K562 (cell line): ENCODE measurements around the gene HNRNPA2B1. TPM values are rescaled to one million over a fixed set of nuclear protein-coding genes. Genes with fewer than 3 reads are reported as not detected.
A peak's percentile ranks its signal among the peaks of the same experiment; 100 is the strongest.

Experiments used
- ATAC-seq: fragments of 200-7000 bp; cut with Tn5 transposase; 3 replicates; pipeline ENCODE4 v1.9.1; 2020; ENCODE audit warnings: moderate library complexity
- BruUV-seq: library from RNA; stranded (reverse); fragments of 400-500 nt; replicated peaks from 2 replicates; lab custom pipeline; 2021; lab: Mats Ljungman, UMichigan
- CTCF ChIA-PET: fragments of 300-600 bp; formaldehyde crosslinking; extraction: SDS; loops from one replicate; lab custom pipeline; 2021; ENCODE audit warnings: low intra/inter-chr PET ratio; lab: Yijun Ruan, JAX
- POLR2A ChIA-PET: fragments of 300-600, 350-650 bp; sonication (Branson Sonifier 250); formaldehyde crosslinking; extraction: SDS; loops from one replicate; lab custom pipeline; 2021; ENCODE audit warnings: antibody characterized with exemption, inconsistent platforms; lab: Yijun Ruan, JAX
- DNase-seq, 4 experiments: peaks; one replicate each; pipeline versions ENCODE4 v3.0.0 to v3.0.0-alpha.2; 2011 to 2018; ENCODE audit warnings: low spot score in 3 of 4, mixed read lengths in 3 of 4; ENCODE audit errors: extremely low read depth in 1 of 4
- FAIRE-seq: peaks from 2 replicates; lab custom pipeline; 2011; peaks lifted over from hg19 to GRCh38; lab: Jason Lieb, UNC
- H2AFZ ChIP-seq: 2 replicates; pipeline ENCODE4 v1.6.0; 2011; ENCODE audit warnings: low read depth, low read length, control low read depth, inconsistent platforms
- H3K27ac ChIP-seq: fragments of 200-600 bp; 3 replicates; pipeline ENCODE4 v1.8.0; 2011; ENCODE audit warnings: low read depth, mild to moderate bottlenecking, control low read depth, inconsistent platforms, low read length, moderate library complexity, mixed read lengths; ENCODE audit errors: extremely low read depth
- H3K27me3 ChIP-seq, 2 experiments: fragments of 300-600 bp in 1 of 2; 2 replicates in 1 of 2; 3 replicates in 1 of 2; pipeline versions ENCODE4 v1.6.0 to v1.8.0; 2011; ENCODE audit warnings: inconsistent platforms in 2 of 2, low read length in 2 of 2, mild to moderate bottlenecking in 1 of 2, mixed read lengths in 1 of 2, moderate library complexity in 1 of 2; ENCODE audit not compliant: control insufficient read depth in 2 of 2, insufficient read depth in 2 of 2
- H3K36me3 ChIP-seq: fragments of 300-600 bp; 3 replicates; pipeline ENCODE4 v1.8.0; 2011; ENCODE audit warnings: mild to moderate bottlenecking, low read length, inconsistent platforms; ENCODE audit not compliant: control insufficient read depth, insufficient read depth
- H3K4me1 ChIP-seq, 2 experiments: fragments of 200-600 bp in 1 of 2; replicated peaks in 1 of 2; 2 replicates in 1 of 2; 3 replicates in 1 of 2; pipeline versions ENCODE4 v1.5.1 to v1.8.0; 2011; ENCODE audit warnings: inconsistent platforms in 2 of 2, low read length in 2 of 2, mild to moderate bottlenecking in 1 of 2, mixed read lengths in 1 of 2, moderate library complexity in 1 of 2; ENCODE audit not compliant: control insufficient read depth in 2 of 2, insufficient read depth in 2 of 2
- H3K4me2 ChIP-seq: 2 replicates; pipeline ENCODE4 v1.6.1; 2011; ENCODE audit warnings: low read length, control low read depth, inconsistent platforms, mixed read lengths; ENCODE audit not compliant: insufficient read depth
- H3K4me3 ChIP-seq: fragments of 200-600 bp; sonication (generic), shearing (Covaris generic); 2 replicates; pipeline ENCODE4 v1.5.1; 2016; ENCODE audit warnings: control low read depth, inconsistent platforms
- H3K79me2 ChIP-seq: fragments of 200-600 bp; 3 replicates; pipeline ENCODE4 v1.8.0; 2011; ENCODE audit warnings: low read length, inconsistent platforms; ENCODE audit not compliant: control insufficient read depth, insufficient read depth
- H3K9ac ChIP-seq, 2 experiments: 2 replicates each; pipeline versions ENCODE4 v1.6.0 to v1.6.1; 2011; ENCODE audit warnings: low read depth in 2 of 2, low read length in 2 of 2, control low read depth in 1 of 2, inconsistent platforms in 1 of 2, mild to moderate bottlenecking in 1 of 2, mixed read lengths in 1 of 2; ENCODE audit not compliant: insufficient read depth in 1 of 2
- H3K9me1 ChIP-seq: one replicate; pipeline ENCODE4 v1.6.0; 2011; ENCODE audit warnings: inconsistent platforms, mild to moderate bottlenecking, low read length, moderate library complexity; ENCODE audit not compliant: control insufficient read depth, insufficient read depth
- H3K9me3 ChIP-seq: replicated peaks from 2 replicates; pipeline ENCODE4 v1.5.1; 2011; ENCODE audit warnings: low read depth, low read length, inconsistent platforms; ENCODE audit not compliant: control insufficient read depth, insufficient read depth
- H4K20me1 ChIP-seq: replicated peaks from 2 replicates; pipeline ENCODE4 v1.6.1; 2011; ENCODE audit warnings: low read length, inconsistent platforms, mixed read lengths; ENCODE audit not compliant: control insufficient read depth, insufficient read depth
- ATF7 ChIP-seq: fragments of 450-650 bp; IDR thresholded peaks from 2 replicates; pipeline ENCODE4 v1.7.1; 2014; ENCODE audit warnings: mild to moderate bottlenecking, moderate library complexity
- CREB1 ChIP-seq, 2 experiments: sonication (generic) in 1 of 2; formaldehyde crosslinking in 1 of 2; IDR thresholded peaks; 2 replicates each; pipeline versions ENCODE4 v1.6.1 to v1.8.0; 2012 to 2022; ENCODE audit warnings: inconsistent platforms in 1 of 2, mild to moderate bottlenecking in 1 of 2, missing genetic modification reagents in 1 of 2, moderate library complexity in 1 of 2
- FOXM1 ChIP-seq, 2 experiments: fragments of 450-650 bp in 1 of 2; sonication (generic) in 1 of 2; formaldehyde crosslinking in 1 of 2; IDR thresholded peaks; 2 replicates each; pipeline versions ENCODE4 v1.6.1 to v1.9.0; 2017 to 2022; ENCODE audit warnings: low read depth in 2 of 2, mild to moderate bottlenecking in 2 of 2, missing genetic modification reagents in 1 of 2, moderate library complexity in 1 of 2
- LEF1 ChIP-seq: fragments of 450-650 bp; IDR thresholded peaks from 2 replicates; pipeline ENCODE4 v1.6.1; 2016; ENCODE audit warnings: mild to moderate bottlenecking
- MEF2D ChIP-seq: conservative IDR thresholded peaks from 2 replicates; pipeline ENCODE4 v1.6.1; 2016; ENCODE audit warnings: low read depth, missing genetic modification characterization, missing compliant biosample characterization
- SUPT5H ChIP-seq: fragments of 450-650 bp; IDR thresholded peaks from 2 replicates; pipeline ENCODE4 v1.6.1; 2016
- ZBTB7A ChIP-seq: IDR thresholded peaks from 2 replicates; pipeline ENCODE4 v1.6.1; 2011; ENCODE audit warnings: low read depth, mild to moderate bottlenecking, low read length, moderate library complexity, borderline replicate concordance; ENCODE audit not compliant: control insufficient read depth
- ZKSCAN8 ChIP-seq: fragments of 200-800 bp; sonication (Bioruptor generic); IDR thresholded peaks from 2 replicates; pipeline ENCODE4 v1.6.1; 2016; ENCODE audit warnings: missing genetic modification characterization, missing compliant biosample characterization
- ZNF121 ChIP-seq: sonication (generic); formaldehyde crosslinking; conservative IDR thresholded peaks from 2 replicates; pipeline ENCODE4 v1.8.0; 2022; ENCODE audit warnings: missing genetic modification reagents
- WGBS: fragments of 100-300 bp; shearing (Covaris generic); methylation state at CpG from one replicate; pipeline ENCODE4 v1.1.6; 2016; ENCODE audit warnings: low coverage, mixed read lengths; ENCODE audit not compliant: insufficient coverage; ENCODE audit errors: missing lambda C conversion rate; 5-methylcytosine and 5-hydroxymethylcytosine counted together
- in situ Hi-C: fragments of 300-500 bp; cut with MboI; formaldehyde crosslinking; loops from 4 replicates; pipeline ENCODE4 v1.15.0; 2018; ENCODE audit warnings: inconsistent platforms, mixed read lengths
- intact Hi-C: fragments of 100-400 bp; cut with micrococcal nuclease; formaldehyde crosslinking; loops from 2 replicates; pipeline ENCODE4 v1.14.2; 2022
- polyA plus RNA-seq, 8 experiments: library from polyadenylated mRNA; depleted of rRNA in 4 of 8; stranded (reverse) in 5 of 8; unstranded in 3 of 8; fragments of >200 nt; fragmentation: Nextera tagmentation in 2 of 8; fragmentation: Illumina TruSeq in 1 of 8; extraction: Ambion mirVana in 2 of 8; extraction: Trizol in 1 of 8; gene quantifications; 2 replicates each; pipeline versions ENCODE4 v1.2.1 to v1.2.3, GENCODE V29; 2011 to 2014; ENCODE audit warnings: inconsistent platforms in 1 of 8, missing spikeins in 1 of 8
- total RNA-seq, 7 experiments: library from RNA; depleted of rRNA in 6 of 7; stranded (reverse); fragments of >200 nt in 6 of 7; fragmentation: Illumina TruSeq in 2 of 7; extraction: Trizol in 2 of 7; gene quantifications; 2 replicates each; pipeline versions ENCODE4 v1.2.1 to v1.2.3, GENCODE V29; 2011 to 2021; ENCODE audit warnings: low replicate concordance in 1 of 7
- TF ChIP-seq, protein P1 (sequence below): sonication (generic); formaldehyde crosslinking; IDR thresholded peaks from 2 replicates; pipeline ENCODE4 v1.9.0; 2022; ENCODE audit warnings: mild to moderate bottlenecking, missing genetic modification reagents
- TF ChIP-seq, protein P2 (sequence below), 3 experiments: fragments of 200-800 bp in 1 of 3; fragments of 250-450 bp in 1 of 3; fragments of 450-650 bp in 1 of 3; sonication (Bioruptor Pico) in 1 of 3; sonication (Bioruptor generic) in 1 of 3; formaldehyde crosslinking in 1 of 3; IDR thresholded peaks; 2 replicates each; pipeline versions ENCODE4 v1.6.1 to v1.8.0; 2016 to 2022; ENCODE audit warnings: mild to moderate bottlenecking in 2 of 3, missing genetic modification characterization in 2 of 3, missing compliant biosample characterization in 1 of 3, moderate library complexity in 1 of 3

The HNRNPA2B1 gene
- total and polyA plus RNA-seq, 9 of the 15 experiments (the other 6 are each of a cell fraction or from before 2014, with no cell fraction given) = 630 to 1,989 (median 865) TPM

DNA sequence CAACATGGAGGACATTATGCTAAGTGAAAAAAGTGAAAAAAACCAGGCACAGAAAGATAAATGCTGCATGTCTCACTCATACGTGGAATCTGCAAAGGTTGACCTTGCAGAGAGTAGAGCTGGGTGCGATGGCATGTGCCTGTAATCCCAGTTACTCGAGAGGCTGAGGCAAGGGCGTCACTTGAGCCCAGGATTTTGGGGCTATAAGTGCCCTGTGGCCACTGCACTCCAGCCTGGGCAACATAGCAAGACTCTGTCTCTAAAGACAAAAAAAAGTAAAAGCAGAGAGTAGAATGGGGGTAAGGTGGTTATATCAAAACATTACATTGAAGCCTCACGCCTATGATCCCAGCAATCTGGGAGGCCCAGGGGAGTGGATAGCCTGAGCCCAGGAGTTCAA is 23.8 kb upstream of the HNRNPA2B1 start:
- TF ChIP-seq ZNF121 (CRISPR knock-in tag) (peak; percentile 68), MEF2D (tag) (no peak), CREB1 (IDR thresholded peaks at IDR 0.05) (no peak), CREB1 (CRISPR knock-in tag; IDR thresholded peaks at IDR 0.05) (no peak), ZBTB7A (no peak), ATF7 (no peak), LEF1 (no peak)
- TF ChIP-seq, all 486 proteins: peak for 1
- CTCF ChIA-PET = no interaction called here
- no peaks in the 10 kb centered on the region for H3K27me3 ChIP-seq
- H3K4me3 ChIP-seq = no peak overlapping the region
- no peaks in the 10 kb centered on the region for H4K20me1 ChIP-seq
- no TSS peak for BruUV-seq
- H2AFZ ChIP-seq = peak overlapping the region; percentile 19; the same call in 1 of the 2 replicates
- no peaks in the 10 kb centered on the region; a peak in 2 of 5 replicates for H3K4me1 ChIP-seq
- no peak overlapping the region for H3K9ac ChIP-seq
- no peaks in the 10 kb centered on the region for H3K9me1 ChIP-seq
- no peaks in the 10 kb centered on the region for H3K79me2 ChIP-seq
- ATAC-seq (peak; percentile 28; the same call in 2 of the 3 replicates), DNase-seq (no peak), FAIRE-seq (no peak)
- no peaks in the 10 kb centered on the region for H3K36me3 ChIP-seq
- no peaks in the 10 kb centered on the region for H3K9me3 ChIP-seq
- intact Hi-C loops (no loop called here), in situ Hi-C loops (no loop called here)
- H3K4me2 ChIP-seq = no peak overlapping the region
- no peak overlapping the region for H3K27ac ChIP-seq
- POLR2A ChIA-PET = interaction anchor here (1.1 to 1.4 kb wide), 2 partner anchors 10 kb away, joined by 4 to 7 read pairs; no protein-coding TSS in a partner anchor
- 35% methylated on average over 5 of the region's 5 CpGs for WGBS

DNA sequence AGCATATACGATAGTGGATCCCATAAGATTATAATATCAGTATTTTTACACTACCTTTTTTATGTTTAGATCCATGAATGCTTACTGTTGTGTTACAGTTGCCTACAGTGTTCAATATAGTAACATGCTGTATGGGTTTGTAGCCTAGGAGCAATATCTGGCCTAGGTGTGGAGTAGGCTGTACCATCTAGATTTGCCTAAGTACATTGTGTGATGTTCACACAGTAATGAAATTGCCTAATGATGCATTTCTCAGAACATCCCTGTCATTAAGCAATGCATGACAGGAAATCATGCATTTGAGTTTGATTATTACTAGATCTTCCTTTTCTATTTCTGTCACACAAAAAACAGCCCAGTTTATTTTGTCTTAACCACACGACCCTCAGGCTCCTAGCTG is 15.5 kb upstream of the HNRNPA2B1 start:
- FAIRE-seq (no peak), ATAC-seq (no peak), DNase-seq (no peak)
- H2AFZ ChIP-seq = no peak overlapping the region
- BruUV-seq = no TSS peak
- CTCF ChIA-PET = no interaction called here
- intact Hi-C loops = no loop called here
- no peak overlapping the region for H3K9ac ChIP-seq
- no peak overlapping the region for H3K4me3 ChIP-seq
- in situ Hi-C loops = no loop called here
- H3K27me3 ChIP-seq = no peaks in the 10 kb centered on the region
- H3K4me1 ChIP-seq = no peaks in the 10 kb centered on the region; a peak in 2 of 5 replicates
- H3K27ac ChIP-seq = no peak overlapping the region
- no peaks in the 10 kb centered on the region for H3K79me2 ChIP-seq
- H4K20me1 ChIP-seq = no peaks in the 10 kb centered on the region
- POLR2A ChIA-PET = interaction anchor here (1.4 to 5.9 kb wide), 6 partner anchors 8 to 18 kb away, joined by 4 to 44 read pairs (median 7); partner anchors contain the start of gene CBX3
- H3K9me1 ChIP-seq = no peaks in the 10 kb centered on the region
- H3K36me3 ChIP-seq = peaks cover 20% of the 10 kb centered on the region
- H3K9me3 ChIP-seq = no peaks in the 10 kb centered on the region
- 41% methylated on average over 2 of the region's 2 CpGs for WGBS
- H3K4me2 ChIP-seq = no peak overlapping the region
- TF ChIP-seq, protein P1, sequence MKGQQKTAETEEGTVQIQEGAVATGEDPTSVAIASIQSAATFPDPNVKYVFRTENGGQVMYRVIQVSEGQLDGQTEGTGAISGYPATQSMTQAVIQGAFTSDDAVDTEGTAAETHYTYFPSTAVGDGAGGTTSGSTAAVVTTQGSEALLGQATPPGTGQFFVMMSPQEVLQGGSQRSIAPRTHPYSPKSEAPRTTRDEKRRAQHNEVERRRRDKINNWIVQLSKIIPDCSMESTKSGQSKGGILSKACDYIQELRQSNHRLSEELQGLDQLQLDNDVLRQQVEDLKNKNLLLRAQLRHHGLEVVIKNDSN (CRISPR knock-in tag) = no peak
- TF ChIP-seq SUPT5H (no peak), FOXM1 (IDR thresholded peaks at IDR 0.05; ENCODE audit: low read depth) (no peak), FOXM1 (CRISPR knock-in tag; IDR thresholded peaks at IDR 0.05; ENCODE audit: low read depth) (no peak), ZKSCAN8 (no peak)
- TF ChIP-seq, protein P2, sequence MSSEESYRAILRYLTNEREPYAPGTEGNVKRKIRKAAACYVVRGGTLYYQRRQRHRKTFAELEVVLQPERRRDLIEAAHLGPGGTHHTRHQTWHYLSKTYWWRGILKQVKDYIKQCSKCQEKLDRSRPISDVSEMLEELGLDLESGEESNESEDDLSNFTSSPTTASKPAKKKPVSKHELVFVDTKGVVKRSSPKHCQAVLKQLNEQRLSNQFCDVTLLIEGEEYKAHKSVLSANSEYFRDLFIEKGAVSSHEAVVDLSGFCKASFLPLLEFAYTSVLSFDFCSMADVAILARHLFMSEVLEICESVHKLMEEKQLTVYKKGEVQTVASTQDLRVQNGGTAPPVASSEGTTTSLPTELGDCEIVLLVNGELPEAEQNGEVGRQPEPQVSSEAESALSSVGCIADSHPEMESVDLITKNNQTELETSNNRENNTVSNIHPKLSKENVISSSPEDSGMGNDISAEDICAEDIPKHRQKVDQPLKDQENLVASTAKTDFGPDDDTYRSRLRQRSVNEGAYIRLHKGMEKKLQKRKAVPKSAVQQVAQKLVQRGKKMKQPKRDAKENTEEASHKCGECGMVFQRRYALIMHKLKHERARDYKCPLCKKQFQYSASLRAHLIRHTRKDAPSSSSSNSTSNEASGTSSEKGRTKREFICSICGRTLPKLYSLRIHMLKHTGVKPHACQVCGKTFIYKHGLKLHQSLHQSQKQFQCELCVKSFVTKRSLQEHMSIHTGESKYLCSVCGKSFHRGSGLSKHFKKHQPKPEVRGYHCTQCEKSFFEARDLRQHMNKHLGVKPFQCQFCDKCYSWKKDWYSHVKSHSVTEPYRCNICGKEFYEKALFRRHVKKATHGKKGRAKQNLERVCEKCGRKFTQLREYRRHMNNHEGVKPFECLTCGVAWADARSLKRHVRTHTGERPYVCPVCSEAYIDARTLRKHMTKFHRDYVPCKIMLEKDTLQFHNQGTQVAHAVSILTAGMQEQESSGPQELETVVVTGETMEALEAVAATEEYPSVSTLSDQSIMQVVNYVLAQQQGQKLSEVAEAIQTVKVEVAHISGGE (CRISPR knock-in tag; IDR thresholded peaks at IDR 0.05) = no peak
